ENCODE measurements around the gene LYZL2.
"Not testable (repeated sequence)": the region's sequence is repeated elsewhere in the genome, so short reads cannot be mapped to it uniquely, and the experiment has no call there.

Gene LYZL2

DNA sequence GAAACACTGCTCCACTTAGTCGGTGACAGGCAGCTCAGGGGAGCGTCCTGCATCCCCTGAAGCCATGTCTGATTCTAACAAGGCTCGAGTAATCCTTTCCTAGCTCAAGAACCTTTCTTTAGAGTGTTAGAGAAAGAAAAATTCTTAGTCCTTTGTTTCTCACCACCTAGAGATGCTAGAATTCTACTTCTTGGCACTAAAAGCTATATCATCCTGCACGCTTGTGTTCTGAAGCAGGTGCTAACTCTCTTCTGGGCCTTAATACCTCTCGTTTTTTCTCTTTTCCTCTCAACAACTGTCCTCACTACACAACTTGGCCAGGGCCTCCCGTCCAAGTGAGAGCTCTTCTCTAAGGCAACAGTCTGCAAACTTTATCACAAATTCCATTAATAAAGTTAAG, at the start of gene LYZL2:
Gene LYZL2 (minus strand): TSS at position 101 of the 400 bp plus-strand sequence. CDS start 2,838 bp downstream, outside the sequence.
- no peak for DNase-seq

DNA sequence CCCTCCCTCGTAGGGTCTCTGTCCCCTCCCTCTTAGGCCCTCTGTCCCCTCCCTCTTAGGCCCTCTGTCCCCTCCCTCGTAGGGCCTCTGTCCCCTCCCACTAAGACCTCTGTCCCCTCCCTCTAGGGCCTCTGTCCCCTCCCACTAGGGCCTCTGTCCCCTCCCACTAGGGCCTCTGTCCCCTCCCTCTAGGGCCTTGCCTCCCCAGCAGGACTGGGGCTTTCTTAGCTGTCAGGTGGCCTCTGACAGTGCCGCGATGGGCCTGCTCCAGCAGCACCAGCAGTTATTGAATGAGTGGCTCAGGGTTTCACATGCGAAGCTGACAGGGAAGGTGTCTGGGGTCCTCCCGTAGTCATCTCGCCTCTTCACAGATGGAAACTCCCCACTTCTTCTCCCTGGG, 48.1 kb upstream of the LYZL2 start:
- not testable (repeated sequence) for DNase-seq

DNA sequence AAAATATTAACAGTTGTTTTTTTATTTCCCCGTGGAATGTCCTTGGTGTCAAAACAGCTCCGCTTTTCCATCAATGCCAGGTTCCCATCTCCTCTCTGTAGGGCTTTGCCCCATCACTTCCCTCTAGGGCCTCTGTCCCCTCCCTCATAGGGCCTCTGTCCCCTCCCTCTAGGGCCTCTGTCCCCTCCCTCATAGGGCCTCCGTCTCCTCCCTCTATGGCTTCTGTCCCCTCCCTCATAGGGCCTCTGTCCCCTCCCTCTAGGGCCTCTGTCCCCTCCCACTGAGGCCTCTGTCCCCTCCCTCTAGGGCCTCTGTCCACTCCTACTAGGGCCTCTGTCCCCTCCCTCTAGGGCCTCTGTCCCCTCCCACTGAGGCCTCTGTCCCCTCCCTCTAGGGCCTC, 47.6 kb upstream of the LYZL2 start:
- DNase-seq = not testable (repeated sequence)

DNA sequence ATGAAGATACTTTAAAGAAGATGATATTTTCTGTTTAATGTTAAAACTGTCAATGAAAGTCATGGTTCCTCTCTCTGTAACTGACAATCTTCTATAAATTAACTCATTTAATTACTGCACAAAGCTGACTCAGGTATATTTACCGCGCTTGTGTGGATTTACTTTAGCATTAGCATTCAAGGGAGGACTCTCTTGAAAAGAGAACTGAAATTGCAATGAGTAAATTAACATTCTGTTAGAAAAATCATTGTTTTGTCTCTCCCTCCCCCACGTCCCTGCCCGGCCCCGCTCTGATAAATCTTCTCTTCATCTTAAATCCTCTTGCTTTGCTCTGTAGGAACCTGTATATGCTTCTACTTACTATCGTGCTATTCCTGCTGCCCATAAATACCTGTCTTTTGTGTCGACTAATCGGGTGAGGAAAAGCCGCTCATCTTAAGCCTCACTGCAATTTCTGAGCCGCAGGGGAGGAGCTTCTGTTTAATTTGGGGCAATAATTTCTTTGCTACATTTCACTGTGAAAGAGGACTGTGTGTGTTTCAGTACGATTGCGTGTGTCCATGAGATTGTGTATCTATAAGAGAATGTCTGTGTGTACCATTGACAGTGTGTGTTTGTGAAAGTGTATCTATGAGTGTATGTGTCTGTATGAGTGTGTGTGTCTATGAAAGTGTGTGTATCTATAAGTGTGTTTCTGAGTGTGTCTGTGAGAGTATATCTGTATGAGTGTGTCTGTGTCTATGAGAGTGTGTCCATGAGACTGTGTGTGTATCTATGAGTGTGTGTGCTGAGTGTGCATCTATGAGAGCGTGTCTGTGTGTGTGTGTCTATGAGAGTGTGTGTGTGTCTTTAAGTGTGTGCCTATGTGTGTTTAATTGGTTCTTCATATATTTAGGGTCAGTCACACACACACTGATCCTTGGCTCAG, 46.5 kb upstream of the LYZL2 start:
- no peak for DNase-seq

DNA sequence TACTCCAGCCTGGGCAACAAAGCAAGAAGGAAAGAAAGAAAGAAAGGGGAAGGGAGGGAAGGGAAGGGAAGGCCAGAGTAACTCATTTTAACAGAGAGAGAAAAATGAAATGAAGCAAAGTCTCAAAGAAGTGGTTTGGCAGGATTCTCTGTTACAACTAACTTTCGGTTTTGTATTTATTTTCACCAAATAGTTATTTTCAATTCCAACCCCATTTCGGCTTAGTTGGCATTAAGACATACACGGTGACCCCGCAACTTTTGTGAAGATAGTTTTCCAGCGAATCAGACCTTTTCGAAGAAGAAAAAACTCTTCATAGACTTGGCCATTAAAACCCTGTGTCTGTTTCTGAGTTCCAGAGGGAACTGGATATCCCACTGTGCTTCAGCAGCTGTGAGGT, 45.2 kb upstream of the LYZL2 start:
- no peak for DNase-seq

DNA sequence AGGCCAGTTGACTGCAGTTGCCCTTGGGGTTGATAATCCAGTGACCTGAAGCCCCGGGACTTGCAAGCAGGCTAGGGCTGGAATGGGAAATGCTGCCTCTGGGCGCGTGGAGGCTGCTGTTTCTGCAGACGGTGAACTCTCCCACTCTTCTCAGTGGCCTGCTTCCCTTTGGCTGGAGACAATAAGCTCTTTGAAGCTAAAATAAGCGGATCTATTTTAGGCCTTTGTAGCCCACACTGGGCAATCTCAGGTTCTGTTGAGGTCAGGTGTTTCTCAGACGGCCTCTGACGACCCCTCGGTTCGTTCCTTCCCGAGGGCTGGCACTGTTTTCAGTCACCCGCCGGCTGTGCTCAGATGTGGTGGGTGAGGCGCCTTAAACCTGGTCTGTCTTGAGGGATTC, 43.7 kb upstream of the LYZL2 start:
- DNase-seq = not testable (repeated sequence)

DNA sequence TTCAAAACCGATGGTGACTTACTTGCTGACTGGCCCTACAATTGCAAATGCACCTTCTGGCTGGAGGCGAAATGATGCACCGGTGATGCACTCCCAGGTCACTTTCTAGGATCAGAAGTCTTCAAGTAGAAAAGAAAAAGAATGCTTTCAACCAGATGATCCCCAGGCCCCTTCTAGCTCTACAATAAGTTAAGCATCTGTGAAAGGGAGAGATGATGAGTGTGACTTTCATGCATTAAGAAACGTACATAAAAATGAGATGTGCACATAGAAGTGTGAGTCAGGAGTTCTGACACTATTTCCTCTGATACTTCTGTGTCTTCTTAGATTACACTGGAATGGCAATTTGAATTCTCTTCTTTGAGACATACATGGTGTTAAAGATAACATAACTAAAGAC, 42.8 kb upstream of the LYZL2 start:
- not testable (repeated sequence) for DNase-seq

DNA sequence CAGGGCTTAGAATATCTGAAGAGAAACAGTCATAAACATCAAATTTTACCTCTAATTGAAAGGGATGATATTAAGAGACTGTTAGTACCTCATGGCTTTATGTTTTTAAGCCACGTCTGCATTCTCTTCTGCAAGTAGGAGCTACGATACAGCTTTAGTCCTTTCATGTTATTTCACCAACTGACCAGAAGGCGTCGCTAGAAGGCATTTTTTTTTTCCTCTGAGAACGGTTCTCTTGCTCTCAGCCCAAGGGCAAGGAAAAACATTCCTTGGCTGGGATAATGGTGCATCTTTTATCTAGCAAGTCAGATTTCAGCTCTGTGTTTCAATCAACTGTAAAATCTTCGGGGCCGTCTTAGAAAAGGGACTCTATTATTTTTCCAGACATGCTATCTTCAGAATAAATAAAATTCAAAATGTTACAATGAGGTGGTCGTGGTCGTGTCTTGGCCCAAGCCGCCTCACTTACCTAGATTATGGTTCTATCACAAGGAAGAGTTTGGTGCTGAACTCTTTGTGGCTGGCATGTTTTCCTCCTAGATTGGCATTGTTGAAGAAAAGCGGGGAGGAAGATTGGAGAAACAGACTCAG, 41.6 kb upstream of the LYZL2 start:
- DNase-seq = peak; percentile 30

DNA sequence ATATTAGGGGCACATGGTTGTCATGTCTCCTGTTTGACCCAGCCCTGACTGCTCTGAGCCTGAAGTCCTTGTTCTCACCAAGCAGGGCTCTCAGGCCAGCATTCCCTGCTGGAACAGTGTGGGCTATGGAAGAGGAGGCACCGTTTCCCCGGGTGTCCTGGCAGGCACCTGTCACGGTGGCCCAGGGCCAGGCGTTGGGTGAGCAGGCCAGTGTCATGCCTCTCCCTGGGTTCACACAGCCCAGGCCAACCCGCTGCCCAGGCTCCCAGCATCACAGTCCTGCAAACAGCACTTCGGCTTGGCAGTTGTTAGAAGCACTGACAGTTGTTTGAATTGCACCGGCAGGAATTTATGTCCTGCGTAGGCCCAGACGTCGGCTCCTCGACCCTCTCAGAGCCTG, 38.4 kb upstream of the LYZL2 start:
- not testable (repeated sequence) for DNase-seq

DNA sequence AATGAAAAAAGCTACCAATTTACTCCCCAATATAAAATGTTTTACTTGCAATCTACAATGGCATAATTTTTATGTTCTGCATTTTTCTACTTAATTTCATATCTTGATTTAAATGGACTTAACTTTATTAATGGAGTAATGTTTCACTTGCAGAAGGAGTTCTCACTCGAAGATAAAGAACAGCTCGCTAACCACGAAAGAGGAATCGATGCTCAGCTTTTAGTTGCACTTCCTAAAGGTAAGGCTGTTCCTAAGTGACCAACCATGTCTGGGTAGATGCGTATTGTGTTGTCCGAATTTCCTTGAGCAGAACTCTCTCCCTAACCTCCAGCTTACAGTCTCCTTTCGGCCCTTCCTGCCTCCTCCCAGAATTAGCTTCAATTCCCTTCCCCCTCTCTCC, 33.9 kb upstream of the LYZL2 start:
- not testable (repeated sequence) for DNase-seq

DNA sequence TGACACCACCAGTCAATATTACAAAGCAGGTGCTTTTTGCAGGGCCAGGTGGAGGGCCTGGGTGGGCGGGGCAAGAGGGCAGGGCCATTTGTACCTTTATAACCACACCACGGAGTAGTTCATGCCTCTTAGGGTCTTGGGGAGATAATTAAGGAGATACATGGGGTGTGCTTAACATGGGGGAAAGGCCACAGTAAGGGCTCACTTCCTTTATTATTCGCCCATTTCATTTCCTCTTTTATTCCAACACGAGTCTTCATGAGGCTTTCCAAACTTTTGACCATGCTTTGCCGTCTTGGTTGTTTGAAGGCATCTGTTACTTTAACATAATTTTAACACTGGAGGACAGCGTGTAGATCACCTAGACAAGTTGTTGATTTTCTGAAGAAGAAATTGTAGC, 33.3 kb upstream of the LYZL2 start:
- no peak for DNase-seq

DNA sequence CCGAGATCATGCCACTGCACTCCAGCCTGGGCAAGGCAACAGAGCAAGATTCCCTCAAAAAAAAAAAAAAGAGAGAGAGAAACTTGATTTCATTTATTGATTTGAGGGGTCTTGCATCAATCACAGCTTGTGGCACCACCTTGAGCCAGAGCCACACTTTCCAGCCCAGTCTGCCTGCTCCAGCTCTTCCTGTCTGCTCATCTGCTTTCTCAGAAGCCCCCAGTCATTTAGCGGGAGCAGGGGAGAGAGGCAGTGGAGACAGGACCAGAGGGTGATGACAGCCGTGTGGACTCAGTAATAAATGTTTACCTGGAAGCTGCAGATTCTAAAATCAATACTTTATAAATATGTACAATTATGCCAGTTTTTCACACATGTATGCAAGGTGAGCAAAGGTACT, 30.8 kb upstream of the LYZL2 start:
- DNase-seq = not testable (repeated sequence)

DNA sequence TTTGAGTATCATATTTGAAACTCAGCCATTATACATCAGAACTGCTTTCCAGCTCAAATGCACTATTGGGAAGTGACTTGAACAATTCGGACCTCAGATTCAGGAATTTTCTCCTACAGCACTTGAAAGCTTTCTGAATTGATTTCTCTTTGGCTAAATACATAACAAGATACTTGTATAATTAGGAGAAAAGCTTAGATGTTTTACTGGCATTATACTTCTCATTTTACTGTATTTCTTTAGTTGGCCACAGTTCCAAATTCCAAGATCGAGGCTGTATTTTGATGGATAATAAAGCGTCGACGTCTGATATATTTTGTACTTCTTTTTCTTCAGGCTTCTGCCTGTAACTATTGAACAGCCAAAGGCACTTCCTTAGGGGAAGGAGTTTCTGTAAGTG, 26.7 kb upstream of the LYZL2 start:
- DNase-seq = no peak

DNA sequence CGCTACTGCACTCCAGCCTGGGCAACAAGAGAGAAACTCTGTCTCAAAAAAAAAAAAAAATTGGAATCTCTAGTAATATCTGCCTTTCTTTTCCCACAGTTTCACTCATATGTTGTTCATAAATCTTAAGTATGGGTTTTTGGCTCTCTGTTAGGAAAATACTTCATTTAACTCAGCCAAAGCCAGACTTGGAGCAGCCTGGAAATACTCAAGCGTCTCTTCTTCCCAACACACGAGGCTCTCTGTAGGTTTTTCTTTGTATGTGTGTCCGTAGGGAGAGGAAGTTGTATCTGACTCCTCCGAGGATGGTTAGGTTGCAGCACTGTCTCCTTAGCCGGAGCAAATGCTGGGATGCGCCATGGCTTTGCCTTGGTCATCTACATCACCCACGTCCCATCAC, 25.4 kb upstream of the LYZL2 start:
- not testable (repeated sequence) for DNase-seq

DNA sequence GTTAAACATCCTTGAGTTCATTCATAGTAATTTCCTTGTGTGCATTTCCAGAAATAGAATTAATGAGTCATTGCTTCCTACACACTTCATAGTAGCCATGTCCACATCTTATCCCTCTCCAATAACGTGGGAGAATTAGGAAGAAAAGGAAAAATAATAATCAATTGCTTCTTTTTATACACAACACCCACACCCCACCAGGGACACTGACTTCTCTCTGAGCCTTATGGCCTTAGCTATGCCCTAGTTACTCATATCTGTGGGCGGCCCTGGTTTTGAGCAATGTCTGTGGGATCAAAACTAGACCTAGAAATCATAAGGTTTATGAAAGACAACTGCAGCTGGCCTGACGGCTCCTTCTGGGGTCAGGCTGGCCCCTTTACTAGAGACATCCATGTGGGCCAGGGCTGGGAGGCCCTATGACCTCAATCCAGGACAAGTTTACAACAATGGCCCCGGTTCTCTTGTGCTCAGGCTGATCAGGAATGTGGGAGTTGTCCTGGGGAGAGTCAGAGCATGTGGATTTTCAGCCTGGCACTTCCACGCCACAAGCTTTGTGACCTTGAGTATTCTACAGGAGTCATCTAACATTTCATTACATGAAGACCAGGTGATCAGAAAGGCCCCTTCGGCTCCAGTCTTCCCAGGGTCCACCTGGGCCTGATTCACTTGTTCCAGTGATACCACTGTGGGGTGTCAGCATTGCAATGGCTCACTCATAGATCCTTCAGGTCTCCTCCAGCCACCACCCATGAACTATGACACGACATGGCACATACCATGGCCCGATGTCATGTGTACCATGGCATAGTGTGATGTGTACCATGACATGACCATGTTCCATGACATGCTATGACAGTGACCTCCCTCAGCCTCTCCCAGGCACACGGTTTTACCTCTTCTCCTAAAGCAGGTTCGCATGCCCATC, 22.2 kb upstream of the LYZL2 start:
- not testable (repeated sequence) for DNase-seq

DNA sequence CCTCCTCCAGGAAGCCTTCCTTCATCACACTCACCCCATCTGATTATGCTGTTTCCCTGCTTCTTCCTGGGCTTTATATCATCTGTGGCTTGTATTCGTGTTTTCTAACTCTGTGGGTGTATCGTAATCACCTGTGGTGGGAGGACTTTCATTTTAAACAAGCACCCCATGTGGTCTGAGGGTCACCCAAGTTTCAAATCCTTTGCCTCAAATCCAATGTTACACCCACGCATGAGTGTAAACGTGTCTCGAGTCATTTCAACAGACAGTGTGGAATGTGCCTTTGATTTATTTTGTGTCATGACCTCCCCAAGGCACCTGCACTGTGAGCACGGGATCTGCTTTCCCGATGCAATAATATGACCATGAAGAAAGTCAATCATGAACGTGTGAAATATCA, 17.5 kb upstream of the LYZL2 start:
- DNase-seq = no peak

DNA sequence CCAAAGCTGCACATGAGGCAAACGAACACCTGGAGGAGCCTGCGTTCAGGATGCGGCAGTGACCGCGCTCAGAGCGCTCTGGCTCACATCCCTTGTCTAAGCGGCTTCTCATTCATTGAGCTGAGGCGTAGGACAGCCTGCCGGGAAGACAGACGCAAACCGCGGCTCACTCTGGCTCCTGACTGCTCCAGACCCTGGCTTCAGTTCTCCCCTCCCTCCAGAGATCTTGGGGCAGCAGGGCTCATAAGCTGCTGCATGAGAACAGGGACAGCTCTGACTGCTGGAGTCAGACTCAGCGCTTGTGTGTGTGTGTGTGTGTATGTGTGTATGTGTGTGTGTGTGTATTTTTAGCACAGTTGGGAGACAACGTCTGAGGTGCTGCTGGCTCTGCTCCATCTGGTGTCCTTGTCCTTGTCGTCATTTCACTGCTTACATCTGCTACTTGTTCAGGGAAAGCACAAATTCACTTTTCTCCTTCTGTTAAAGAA, 15.8 kb upstream of the LYZL2 start:
- no peak for DNase-seq

DNA sequence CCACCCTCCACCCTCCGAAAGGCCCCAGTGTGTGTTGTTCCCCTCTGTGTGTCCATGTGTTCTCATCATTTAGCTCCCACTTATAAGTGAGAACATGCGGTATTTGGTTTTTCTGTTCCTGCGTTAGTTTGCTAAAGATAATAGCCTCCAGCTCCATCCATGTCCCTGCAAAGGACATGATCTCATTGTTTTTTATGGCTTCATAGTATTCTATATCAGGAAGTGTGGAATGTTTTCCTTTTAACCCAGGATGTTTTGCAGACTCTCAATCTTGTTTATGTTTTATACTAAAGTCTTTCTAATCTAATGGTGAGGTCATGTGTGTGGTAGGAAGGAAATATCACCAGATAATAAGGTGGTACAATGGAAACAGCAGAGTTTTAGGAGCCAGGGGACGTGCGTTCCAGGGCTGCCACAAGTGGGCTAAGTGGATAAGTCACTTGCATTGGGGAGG, 14.9 kb upstream of the LYZL2 start:
- DNase-seq = not testable (repeated sequence)

DNA sequence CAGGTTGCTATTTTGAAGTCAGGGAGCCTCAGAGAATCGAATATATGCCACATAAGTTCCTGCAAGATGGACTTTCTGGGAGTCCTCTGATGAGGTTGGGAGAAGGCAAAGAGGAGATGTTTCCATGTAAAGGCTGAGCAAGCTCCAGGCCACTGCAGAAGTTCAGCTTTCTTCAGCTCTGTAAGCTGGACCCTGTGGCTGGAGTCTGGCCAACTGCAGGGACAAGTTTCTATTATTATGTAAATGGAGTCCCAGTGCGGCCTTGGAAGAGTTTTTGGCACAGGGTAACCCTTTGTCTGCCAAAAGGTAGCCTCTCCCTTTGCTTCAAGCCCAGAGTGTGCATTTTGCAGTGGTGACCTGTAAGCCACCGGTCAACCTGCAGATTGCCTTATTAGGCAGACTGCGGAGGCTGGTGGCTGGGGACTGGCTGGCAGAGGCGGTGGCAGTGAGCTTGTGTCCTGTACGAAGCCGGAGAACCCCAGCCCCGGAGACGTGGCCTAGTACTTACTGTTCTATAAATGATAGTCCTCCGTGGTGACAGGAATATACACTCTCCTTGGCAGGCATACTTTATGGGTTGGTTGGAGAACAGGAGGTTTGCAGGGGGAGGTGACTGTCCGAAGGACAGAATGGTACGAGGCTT, 14.1 kb upstream of the LYZL2 start:
- DNase-seq = not testable (repeated sequence)

DNA sequence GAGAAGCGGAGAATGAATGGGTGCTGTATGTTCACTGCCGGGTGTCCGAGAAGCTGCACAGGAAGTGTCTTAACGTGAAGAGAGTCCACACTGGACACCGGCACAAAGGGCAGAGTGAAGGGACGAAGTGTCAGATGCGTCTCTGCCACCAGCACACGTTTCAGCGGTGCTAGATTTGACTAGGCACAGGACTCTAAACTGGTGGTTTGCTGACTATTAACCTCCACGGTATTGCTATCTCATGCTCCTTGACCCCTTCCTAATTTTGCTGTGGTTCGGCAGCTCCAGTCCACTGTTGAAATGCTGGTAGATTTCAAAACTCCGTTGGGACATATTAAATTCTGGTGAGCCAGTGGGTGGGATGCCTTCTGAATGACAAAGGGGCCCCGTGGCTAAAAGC, 13.3 kb upstream of the LYZL2 start:
- not testable (repeated sequence) for DNase-seq

DNA sequence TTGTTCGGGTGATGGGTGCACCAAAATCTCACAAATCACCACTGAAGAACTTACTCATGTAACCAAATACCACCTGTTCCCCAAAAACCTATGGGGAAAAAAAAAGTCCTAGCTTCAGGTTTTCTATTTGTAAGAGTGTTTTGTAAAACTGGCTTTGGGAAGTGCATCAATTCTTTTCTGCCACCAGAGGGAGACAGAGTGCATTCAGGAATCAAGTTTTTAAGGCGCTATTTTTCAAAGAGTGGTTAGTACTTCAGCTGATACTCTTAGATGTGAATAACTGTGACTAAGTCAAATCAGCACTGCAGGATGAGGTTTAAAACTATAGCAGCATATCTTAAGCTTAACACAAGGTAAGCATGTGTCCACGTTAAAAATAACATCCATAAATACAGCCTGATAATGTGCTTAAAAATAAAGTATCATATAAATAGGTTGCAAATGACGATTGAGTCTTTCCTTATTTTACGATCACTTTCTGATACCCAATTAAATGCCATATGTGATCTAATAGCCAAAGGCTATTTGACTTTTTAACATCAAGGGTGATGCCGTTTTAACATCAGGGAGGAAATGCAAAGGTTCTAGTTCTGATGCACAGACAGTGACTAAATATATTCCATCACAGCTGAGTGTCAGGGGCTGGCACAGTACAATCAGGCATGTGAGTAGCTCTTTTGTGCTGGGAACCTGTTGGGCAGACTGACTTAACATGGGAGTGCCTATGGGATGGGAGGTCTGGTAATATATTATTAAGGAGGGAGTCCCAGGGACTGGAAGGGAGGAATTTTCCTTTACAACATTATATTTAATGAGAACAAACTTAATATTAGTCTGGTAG, 10.6 kb upstream of the LYZL2 start:
- peak; percentile 6 for DNase-seq

All from NCI-H2107 (cell line).